Neural cell (in vitro differentiated cells): ENCODE results near the gene NOP14. TPM values are rescaled to one million over a fixed set of nuclear protein-coding genes. Genes with fewer than 3 reads are reported as not detected.

ENCODE experiments used
- H2AFZ ChIP-seq: fragments of 200-600, 300-800 bp; sonication (generic), shearing (Covaris generic); 2 replicates; pipeline ENCODE4 v1.6.0; 2014; ENCODE audit warnings: low read depth, mild to moderate bottlenecking, antibody characterized with exemption, low read length, moderate library complexity
- H3F3A ChIP-seq: fragments of 200-600 bp; shearing (Covaris generic); 2 replicates; pipeline ENCODE4 v1.6.1; 2016; ENCODE audit warnings: mild to moderate bottlenecking, moderate library complexity, mixed read lengths, antibody characterized with exemption, low read length; ENCODE audit not compliant: insufficient read depth, poor library complexity, severe bottlenecking
- H3K27ac ChIP-seq: fragments of 200-600, 300-800 bp; sonication (generic), shearing (Covaris generic); 2 replicates; pipeline ENCODE4 v1.5.1; 2014; ENCODE audit warnings: mild to moderate bottlenecking, low read length, moderate library complexity
- H3K27me3 ChIP-seq: fragments of 300-800, 200-600 bp; sonication (generic), shearing (Covaris generic); 2 replicates; pipeline ENCODE4 v1.6.0; 2014; ENCODE audit warnings: mild to moderate bottlenecking, low read depth, low read length, moderate library complexity; ENCODE audit not compliant: insufficient read depth
- H3K36me3 ChIP-seq: fragments of 300-800, 200-600 bp; sonication (generic), shearing (Covaris generic); 2 replicates; pipeline ENCODE4 v1.5.1; 2014; ENCODE audit warnings: mild to moderate bottlenecking, antibody characterized with exemption, low read length, moderate library complexity; ENCODE audit not compliant: insufficient read depth
- H3K4me2 ChIP-seq: fragments of 300-800, 200-600 bp; sonication (generic), shearing (Covaris generic); 2 replicates; pipeline ENCODE4 v1.6.0; 2014; ENCODE audit warnings: mild to moderate bottlenecking, low read length
- H3K4me3 ChIP-seq: fragments of 300-800, 200-600 bp; sonication (generic), shearing (Covaris generic); 2 replicates; pipeline ENCODE4 v1.5.1; 2014; ENCODE audit warnings: mild to moderate bottlenecking, low read length, moderate library complexity
- H3K79me2 ChIP-seq: fragments of 200-600 bp; shearing (Covaris generic); replicated peaks from 2 replicates; pipeline ENCODE4 v1.6.0; 2014; ENCODE audit warnings: mild to moderate bottlenecking, low read length, moderate library complexity; ENCODE audit not compliant: insufficient read depth
- H3K9ac ChIP-seq: fragments of 300-800, 200-600 bp; sonication (generic), shearing (Covaris generic); 2 replicates; pipeline ENCODE4 v1.6.1; 2016; ENCODE audit warnings: mild to moderate bottlenecking, low read length, mixed read lengths
- H3K9me2 ChIP-seq: fragments of 200-600 bp; shearing (Covaris generic); 2 replicates; pipeline ENCODE4 v1.6.1; 2016; ENCODE audit warnings: mild to moderate bottlenecking, low read length, mixed read lengths; ENCODE audit not compliant: insufficient read depth
- H3K9me3 ChIP-seq: fragments of 200-600, 300-800 bp; sonication (generic), shearing (Covaris generic); 2 replicates; pipeline ENCODE4 v1.6.1; 2016; ENCODE audit warnings: mild to moderate bottlenecking, mixed run types, low read length, moderate library complexity, mixed read lengths
- H4K20me1 ChIP-seq: fragments of 200-600 bp; shearing (Covaris generic); 2 replicates; pipeline ENCODE4 v1.6.1; 2016; ENCODE audit warnings: mild to moderate bottlenecking, mixed run types; ENCODE audit not compliant: insufficient read depth
- CTCF ChIP-seq: fragments of 450-650 bp; IDR thresholded peaks from 2 replicates; pipeline ENCODE4 v1.5.1; 2014; ENCODE audit warnings: antibody characterized with exemption, mild to moderate bottlenecking, moderate library complexity; ENCODE audit not compliant: poor library complexity, severe bottlenecking
- EP300 ChIP-seq: fragments of 450-650 bp; conservative IDR thresholded peaks from 2 replicates; pipeline ENCODE4 v1.6.1; 2014; ENCODE audit warnings: antibody characterized with exemption, mild to moderate bottlenecking, moderate library complexity; ENCODE audit not compliant: poor library complexity, severe bottlenecking
- EZH2 ChIP-seq: fragments of 200-600, 300-800 bp; shearing (Covaris generic), sonication (generic); IDR thresholded peaks from 2 replicates; pipeline ENCODE4 v1.6.1; 2014; ENCODE audit warnings: antibody characterized with exemption, low read length, borderline replicate concordance, mild to moderate bottlenecking; ENCODE audit not compliant: insufficient read depth, poor library complexity, severe bottlenecking
- MXI1 ChIP-seq: fragments of 450-650 bp; conservative IDR thresholded peaks from 2 replicates; pipeline ENCODE4 v1.6.1; 2014; ENCODE audit warnings: antibody characterized with exemption, mild to moderate bottlenecking; ENCODE audit not compliant: poor library complexity, severe bottlenecking
- POLR2AphosphoS5 ChIP-seq: IDR thresholded peaks from 2 replicates; pipeline ENCODE4 v1.6.1; 2012
- RAD21 ChIP-seq: fragments of 450-650 bp; conservative IDR thresholded peaks from 2 replicates; pipeline ENCODE4 v1.6.1; 2014; ENCODE audit warnings: antibody characterized with exemption, mild to moderate bottlenecking, moderate library complexity
- REST ChIP-seq: IDR thresholded peaks from 2 replicates; pipeline ENCODE4 v1.6.1; 2012; ENCODE audit warnings: borderline replicate concordance
- SMC3 ChIP-seq: fragments of 450-650 bp; conservative IDR thresholded peaks from 2 replicates; pipeline ENCODE4 v1.6.1; 2014; ENCODE audit warnings: antibody characterized with exemption, mild to moderate bottlenecking, moderate library complexity; ENCODE audit not compliant: poor library complexity
- TAF1 ChIP-seq: IDR thresholded peaks from 2 replicates; pipeline ENCODE4 v1.6.1; 2012; ENCODE audit warnings: low read depth
- polyA plus RNA-seq: library from polyadenylated mRNA; depleted of rRNA; stranded (reverse); fragments of >200 nt; gene quantifications from 2 replicates; pipeline ENCODE4 v1.2.3, GENCODE V29; 2014

Gene NOP14
- polyA plus RNA-seq, 1 donor from 2014 or later = 6.3 TPM

- Histone ChIP-seq H3F3A (no peaks in the 10 kb centered on the region), H2AFZ (no peak overlapping the region), H3K27me3 (no peaks in the 10 kb centered on the region), H3K4me3 (no peak overlapping the region), H3K9me3 (no peaks in the 10 kb centered on the region), H3K27ac (no peak overlapping the region), H3K36me3 (peaks cover 6% of the 10 kb centered on the region), H4K20me1 (no peaks in the 10 kb centered on the region), H3K79me2 (no peaks in the 10 kb centered on the region), H3K9ac (no peak overlapping the region), H3K9me2 (no peaks in the 10 kb centered on the region), H3K4me2 (no peak overlapping the region)
- TF ChIP-seq EP300 (no peak), MXI1 (no peak), CTCF (no peak), RAD21 (no peak), EZH2 (no peak), SMC3 (no peak), REST (no peak)
Observed at GRCh38 chr4:2947926-2948325, 15.3 kb downstream of the NOP14 start.

GRCh38 chr4:2946812-2947600 lies 16.2 kb downstream of the NOP14 start:
- H3K9ac ChIP-seq = no peak overlapping the region
- no peaks in the 10 kb centered on the region for H3K9me2 ChIP-seq
- no peaks in the 10 kb centered on the region for H3K27me3 ChIP-seq
- no peak overlapping the region for H2AFZ ChIP-seq
- no peaks in the 10 kb centered on the region for H4K20me1 ChIP-seq
- H3K4me3 ChIP-seq = no peak overlapping the region
- no peak for TF ChIP-seq POLR2AphosphoS5
- no peak for TF ChIP-seq RAD21
- TF ChIP-seq EZH2 = no peak
- TF ChIP-seq SMC3 = no peak
- no peak for TF ChIP-seq TAF1
- TF ChIP-seq REST = no peak
- no peak for TF ChIP-seq MXI1
- TF ChIP-seq EP300 = no peak
- TF ChIP-seq CTCF = no peak
- H3K79me2 ChIP-seq = no peaks in the 10 kb centered on the region
- H3K36me3 ChIP-seq = peaks cover 6% of the 10 kb centered on the region
- H3K9me3 ChIP-seq = no peaks in the 10 kb centered on the region
- H3K27ac ChIP-seq = no peak overlapping the region
- no peaks in the 10 kb centered on the region for H3F3A ChIP-seq
- no peak overlapping the region for H3K4me2 ChIP-seq
